Measurements from ENCODE around the gene CMTM7.
"Not testable (repeated sequence)": the region's sequence is repeated elsewhere in the genome, so short reads cannot be mapped to it uniquely, and the experiment has no call there.

DNA sequence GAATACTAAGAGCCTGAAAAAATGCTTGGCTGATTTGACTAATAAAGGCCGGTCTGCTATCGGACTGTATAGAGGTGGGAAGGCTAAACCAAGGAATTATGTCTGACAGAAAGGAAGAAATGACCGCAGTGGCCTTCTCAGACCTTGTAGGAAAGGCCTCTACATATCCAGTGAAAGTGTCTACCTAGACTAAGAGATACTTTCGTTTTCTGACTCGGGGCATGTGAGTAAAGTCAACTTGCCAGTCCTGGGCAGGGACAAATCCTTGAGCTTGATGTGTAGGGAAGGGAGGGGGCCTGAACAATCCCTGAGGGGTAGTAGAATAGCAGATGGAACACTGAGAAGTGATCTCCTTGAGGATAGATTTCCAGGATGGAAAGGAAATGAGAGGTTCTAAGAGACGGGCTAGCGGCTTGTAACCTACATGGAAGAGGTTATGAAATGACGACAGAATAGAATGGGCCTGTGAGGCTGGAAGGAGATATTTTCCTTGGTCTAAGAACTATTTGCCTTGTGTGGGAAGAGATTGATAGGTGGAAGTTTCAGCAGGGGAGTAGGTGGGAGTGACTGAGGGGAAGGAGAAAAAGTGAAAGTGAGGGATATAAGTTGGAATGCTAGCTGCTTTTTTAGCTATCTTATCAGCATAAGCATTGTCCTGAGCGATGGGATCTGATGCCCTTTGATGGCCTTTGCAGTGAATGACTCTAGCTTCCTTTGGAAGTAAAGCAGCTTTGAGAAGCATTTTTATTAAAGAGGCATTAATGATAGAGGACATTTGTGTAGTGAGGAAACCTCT, 70.7 kb downstream of the CMTM7 start:
- TF ChIP-seq SUZ12 (IDR thresholded peaks at IDR 0.05; ENCODE audit: extremely low read depth, insufficient read depth, insufficient read length); YY1 (IDR thresholded peaks at IDR 0.05; ENCODE audit: insufficient read depth, insufficient read length): not testable (repeated sequence)
